Endometrial microvascular endothelial cells (primary cell): Measurements from ENCODE around the gene GRK5. TPM values are rescaled to one million over a fixed set of nuclear protein-coding genes. Genes with fewer than 3 reads are reported as not detected.
"Not testable (repeated sequence)": the region's sequence is repeated elsewhere in the genome, so short reads cannot be mapped to it uniquely, and the experiment has no call there.

Experiments
- in situ Hi-C: cut with HindIII; loops from 2 replicates; pipeline ENCODE4 v1.10.0; 2017; ENCODE audit warnings: low sequenced_read_pairs, low pct_unique_long_range_greater_than_20kb; ENCODE audit errors: inconsistent ontology term
- total RNA-seq: library from RNA; depleted of rRNA; stranded (reverse); fragments of >200 nt; gene quantifications from one replicate; pipeline ENCODE4 v1.2.3, GENCODE V29; 2015; ENCODE audit errors: inconsistent ontology term

Gene GRK5
- total RNA-seq, 1 donor from 2014 or later: 24.7 TPM

DNA sequence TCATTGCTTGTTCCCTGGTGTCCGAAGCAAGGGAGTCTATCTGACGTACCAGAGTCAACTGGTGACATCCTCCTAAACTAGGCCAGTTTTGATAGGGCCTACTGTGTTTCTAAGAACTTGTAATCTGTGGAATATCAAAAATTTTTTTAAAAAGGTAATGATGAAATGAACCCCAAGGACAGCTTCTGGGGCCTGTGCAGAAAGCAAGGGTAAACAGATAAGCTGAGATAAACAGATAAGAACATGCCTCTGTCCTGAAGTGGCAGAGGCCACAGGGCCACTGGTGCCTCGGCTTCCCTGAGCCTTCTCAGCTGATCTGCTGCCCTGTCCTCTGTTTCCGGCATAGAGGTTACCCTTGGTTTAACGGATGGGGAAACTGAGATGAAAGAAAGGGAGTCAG is 8.8 kb downstream of the GRK5 start:
- in situ Hi-C loops: no loop called here

DNA sequence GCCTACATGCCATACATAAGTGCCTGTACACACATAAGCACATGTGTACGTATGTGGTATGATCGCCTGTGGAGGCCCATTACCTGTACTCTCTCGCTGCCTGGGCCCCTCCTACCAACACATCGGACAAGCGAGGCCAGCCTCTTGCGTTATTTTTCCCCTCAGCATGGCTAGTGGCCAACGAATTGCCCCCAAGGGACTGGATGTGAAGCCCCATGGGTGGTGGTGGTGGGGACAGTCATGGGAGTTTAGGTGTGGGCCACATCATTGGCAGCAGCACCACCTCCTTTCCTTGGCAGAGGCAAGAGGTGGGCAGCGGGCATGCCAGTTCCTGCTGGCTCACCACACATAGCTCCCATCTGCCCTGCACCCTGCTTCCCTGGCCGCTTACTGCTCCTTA is 10.0 kb downstream of the GRK5 start:
- in situ Hi-C loops: no loop called here

DNA sequence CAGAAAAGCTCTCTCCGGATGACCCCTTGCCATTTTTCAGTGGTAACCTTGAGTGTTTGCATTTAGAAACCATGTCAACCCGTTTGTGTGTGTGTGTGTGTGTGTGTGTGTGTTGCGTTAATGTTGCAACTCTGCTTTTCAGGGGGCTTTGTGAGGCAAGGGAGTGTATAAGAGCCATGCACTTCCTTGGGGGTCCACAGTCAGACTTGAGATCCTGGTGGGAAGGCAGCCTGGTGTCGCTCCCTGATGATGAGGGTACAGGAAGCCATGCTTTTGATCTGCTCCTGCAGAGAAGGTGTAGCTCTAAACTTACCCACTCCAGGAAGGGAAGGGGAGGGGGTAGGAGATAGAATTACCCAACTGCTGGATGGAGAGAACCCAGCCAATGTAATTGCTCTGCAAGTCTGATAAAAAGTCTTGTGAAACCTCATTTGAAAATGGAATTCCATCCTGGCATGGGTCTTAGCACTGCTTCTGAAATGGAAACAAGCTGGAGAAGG is 10.7 kb downstream of the GRK5 start:
- in situ Hi-C loops: no loop called here

DNA sequence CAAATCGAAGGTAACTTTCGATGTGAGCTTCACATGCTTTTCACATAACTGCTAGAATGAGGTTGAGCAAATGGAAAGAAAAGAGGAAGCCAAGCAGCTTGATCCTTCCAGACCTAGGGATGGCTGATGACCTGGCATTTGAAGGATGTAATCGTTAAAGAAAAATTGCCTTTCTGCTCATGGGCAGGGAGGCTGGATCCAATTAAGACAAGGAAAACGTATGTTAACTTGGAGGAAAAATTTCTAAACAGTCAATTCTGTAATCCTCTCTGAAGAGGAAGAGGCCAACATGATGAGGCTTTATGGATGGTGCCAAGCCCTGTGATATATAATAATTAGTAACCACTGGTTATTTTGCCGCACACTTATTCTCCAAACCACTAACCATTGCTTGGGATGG is 12.5 kb downstream of the GRK5 start:
- in situ Hi-C loops: no loop called here

DNA sequence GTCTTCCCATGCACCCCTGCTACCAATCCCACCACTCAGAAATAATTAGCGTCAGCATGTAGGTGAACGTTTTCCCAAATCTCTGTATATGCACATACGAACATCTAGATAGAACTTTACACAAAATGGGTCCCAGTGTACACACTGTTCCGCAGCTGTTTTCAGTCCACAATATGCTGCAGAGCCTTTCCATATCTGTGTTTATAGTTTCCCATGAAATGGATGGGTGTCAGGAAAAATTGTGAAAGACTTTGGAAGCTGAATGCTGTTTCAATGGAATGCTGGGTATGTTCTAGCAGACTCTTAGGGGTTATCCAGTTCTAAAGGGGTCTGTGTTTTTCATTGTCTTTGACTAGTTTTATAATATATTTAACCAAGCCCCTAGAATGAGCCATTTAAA is 13.8 kb downstream of the GRK5 start:
- in situ Hi-C loops: no loop called here

DNA sequence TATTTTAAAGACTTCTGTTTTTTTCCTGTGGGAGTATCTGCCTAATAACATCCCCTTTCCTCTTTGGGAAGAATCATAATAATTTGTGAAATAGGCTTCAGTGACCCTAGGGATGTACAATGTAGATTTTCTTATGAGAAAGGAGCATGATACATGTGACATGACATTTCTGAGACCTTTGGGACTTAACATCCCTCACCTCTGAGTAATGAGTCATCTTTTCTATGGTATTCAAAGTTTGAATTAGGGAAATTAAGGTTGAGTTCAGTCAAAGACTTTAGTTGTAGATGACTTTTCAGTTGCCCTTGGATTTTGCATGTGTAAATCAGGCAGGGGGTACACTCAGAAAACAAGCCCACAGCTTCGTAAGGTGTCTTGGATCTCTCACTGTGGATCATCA is 14.3 kb downstream of the GRK5 start:
- in situ Hi-C loops: no loop called here

DNA sequence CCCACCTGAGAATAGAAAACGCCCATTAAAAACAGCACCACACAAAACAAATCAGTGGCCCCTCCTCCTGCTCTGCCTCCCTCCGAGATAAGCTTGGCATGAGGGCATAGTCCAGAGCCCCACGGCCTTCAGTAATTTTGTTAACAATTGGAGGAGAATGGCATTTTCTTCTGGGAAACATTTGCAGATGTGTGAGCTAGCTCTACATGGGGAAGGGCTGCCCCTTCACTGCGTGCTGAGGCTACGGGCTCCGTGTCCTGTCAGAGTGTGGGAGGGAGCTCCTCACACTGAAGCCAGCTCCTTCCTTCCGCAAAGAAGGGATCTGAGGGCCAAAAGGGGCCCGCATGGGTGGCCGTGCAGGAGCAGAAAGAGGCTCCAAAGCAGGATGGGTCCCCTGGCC is 15.2 kb downstream of the GRK5 start:
- in situ Hi-C loops: no loop called here

- in situ Hi-C loops: no loop called here
These were observed 15.6 kb downstream of the GRK5 start for GRCh38 chr10:119222966-119223386.

GRCh38 chr10:119225083-119225658 is 17.8 kb downstream of the GRK5 start:
- in situ Hi-C loops: no loop called here

- in situ Hi-C loops: no loop called here
These were observed 20.5 kb downstream of the GRK5 start for GRCh38 chr10:119227825-119228224.

- in situ Hi-C loops: no loop called here
These were observed 24.3 kb downstream of the GRK5 start for GRCh38 chr10:119231654-119232053.

DNA sequence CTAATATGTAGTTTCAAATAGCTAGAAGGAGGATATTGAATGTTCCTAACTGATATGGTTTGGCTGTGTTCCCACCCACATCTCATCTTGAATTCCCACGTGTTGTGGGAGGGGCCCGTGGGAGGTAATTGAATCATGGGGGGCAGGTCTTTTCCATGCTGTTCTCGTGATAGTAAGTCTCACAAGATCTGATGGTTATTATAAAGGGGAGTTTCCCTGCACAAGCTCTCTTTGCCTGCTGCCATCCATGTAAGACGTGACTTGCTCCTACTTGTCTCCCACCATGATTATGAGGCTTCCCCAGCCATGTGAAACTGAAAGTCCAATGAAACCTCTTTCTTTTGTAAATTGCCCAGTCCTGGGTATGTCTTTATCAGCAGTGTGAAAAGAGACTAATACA is 25.1 kb downstream of the GRK5 start:
- in situ Hi-C loops: not testable (repeated sequence)

GRCh38 chr10:119233123-119233820 is 25.9 kb downstream of the GRK5 start:
- in situ Hi-C loops: no loop called here

- in situ Hi-C loops: no loop called here
These were observed 26.4 kb downstream of the GRK5 start for GRCh38 chr10:119233821-119234220.

DNA sequence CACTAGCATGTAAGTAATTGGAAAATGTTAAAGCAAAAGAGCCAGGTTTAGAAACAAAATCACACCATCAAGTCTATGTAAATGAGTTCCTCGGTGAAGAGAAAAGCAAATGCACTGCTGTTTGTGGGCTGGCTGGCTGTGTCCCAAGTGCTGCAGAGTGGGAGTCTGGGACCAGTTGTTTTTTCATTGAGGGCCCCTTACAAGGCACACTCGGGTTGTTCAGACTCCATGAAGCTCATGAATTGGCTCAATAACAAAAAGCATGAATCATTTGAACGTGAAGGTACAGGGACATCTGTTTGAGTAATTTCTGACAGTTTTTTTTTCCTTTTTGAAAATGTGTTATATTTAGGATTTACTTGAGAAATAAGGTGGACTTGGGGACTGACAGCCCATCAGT is 28.0 kb downstream of the GRK5 start:
- in situ Hi-C loops: no loop called here

DNA sequence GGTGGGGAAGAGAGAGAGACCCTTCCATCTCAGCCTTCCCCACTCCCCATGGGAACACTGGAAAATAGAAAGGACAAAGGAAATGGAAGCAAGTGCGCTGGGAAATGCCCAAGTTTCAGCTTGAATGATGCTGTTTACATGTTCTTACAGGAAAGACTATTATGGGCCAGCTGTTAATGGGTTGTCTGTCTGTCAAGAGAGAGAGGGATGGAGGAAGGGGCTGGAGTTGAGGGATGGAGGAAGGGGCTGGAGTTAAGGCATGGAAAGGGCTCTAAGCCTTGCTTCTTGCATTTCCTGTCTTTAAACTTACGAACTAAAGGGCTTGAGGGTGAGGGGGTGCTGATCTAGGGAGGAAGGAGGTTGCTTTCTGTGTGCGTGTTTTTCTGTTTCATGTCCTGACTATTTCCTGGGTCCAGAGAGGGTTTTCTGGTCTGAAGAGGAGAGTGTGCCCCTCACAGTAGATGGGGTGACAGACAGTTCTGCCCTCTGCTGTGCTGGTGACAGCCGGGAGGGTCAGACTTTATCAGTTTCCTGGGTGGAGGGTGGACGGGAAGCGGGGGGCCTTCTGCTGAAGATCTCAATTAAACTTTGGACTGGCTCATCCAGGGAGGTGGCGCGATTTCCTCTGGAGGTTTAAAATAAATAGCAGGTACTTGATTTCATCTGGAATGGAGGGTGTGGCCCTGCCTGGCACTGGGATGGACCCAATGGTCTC is 30.5 kb downstream of the GRK5 start:
- in situ Hi-C loops: no loop called here

DNA sequence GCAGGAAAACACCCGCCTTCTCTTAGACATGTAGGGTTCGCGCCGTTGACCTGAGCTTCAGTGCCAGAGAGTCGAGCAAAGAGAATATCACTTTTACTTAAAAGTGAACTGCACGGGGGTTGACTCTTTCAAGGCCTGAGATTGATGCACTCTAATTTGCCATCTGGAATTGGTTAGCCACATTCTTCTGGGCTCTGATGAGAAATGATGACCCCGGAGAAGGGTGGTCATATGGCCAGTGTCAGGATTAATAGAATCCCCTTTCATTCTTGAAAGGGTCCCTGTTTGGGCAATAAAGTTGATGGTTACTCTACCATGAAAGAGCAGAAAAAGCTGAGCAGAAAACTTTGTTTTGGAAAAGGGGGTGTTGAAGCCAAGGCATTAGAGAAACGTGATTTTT is 31.2 kb downstream of the GRK5 start:
- in situ Hi-C loops: no loop called here

DNA sequence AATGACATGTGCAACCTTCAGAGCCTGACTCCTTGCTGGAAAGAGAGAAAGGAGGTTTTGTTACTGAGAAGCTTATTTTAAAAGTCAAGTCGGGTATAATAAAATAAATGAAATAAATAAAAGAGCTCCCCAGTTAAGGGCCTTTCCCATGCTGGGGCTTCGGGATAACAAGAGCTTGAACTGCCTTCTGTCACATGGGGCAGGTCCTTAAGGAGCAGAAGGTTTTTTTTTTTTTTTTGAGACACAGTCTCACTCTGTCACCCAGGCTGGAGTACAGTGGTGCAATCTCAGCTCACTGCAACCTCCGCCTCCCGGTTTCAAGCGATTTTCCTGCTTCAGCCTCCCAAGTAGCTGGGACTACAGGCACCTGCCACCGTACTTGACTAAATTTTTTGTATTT is 31.6 kb downstream of the GRK5 start:
- in situ Hi-C loops: not testable (repeated sequence)

DNA sequence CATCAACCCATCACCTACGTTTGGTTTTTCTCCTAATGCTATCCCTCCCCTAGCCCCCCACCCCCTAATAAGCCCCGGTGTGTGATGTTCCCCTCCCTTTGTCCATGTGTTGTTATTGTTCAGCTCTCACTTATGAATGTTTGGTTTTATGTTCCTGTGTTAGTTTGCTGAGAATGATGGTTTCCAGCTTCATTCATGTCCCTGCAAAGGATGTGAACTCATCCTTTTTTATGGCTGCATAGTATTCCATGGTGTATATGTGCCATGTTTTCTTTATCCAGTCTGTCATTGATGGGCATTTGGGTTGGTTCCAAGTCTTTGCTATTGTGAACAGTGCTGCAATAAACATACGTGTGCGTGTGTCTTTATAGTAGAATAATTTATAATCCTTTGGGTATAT is 32.3 kb downstream of the GRK5 start:
- in situ Hi-C loops: not testable (repeated sequence)

GRCh38 chr10:119241066-119241465 is 33.7 kb downstream of the GRK5 start:
- in situ Hi-C loops: no loop called here
